GM23338 (cell line): Measurements from ENCODE around the gene ADCY5. TPM values are rescaled to one million over a fixed set of nuclear protein-coding genes. Genes with fewer than 3 reads are reported as not detected.

Experiments
- ATAC-seq: fragments of 200-7000 bp; cut with Tn5 transposase; 3 replicates; pipeline ENCODE4 v1.9.1; 2020
- DNase-seq: peaks from one replicate; pipeline ENCODE4 v3.0.0-alpha.2; 2015; ENCODE audit warnings: low spot score
- H2AFZ ChIP-seq: fragments of 200-600 bp; sonication (generic); 2 replicates; pipeline ENCODE4 v1.8.0; 2016; ENCODE audit warnings: antibody characterized with exemption, mild to moderate bottlenecking, moderate library complexity
- H3F3A ChIP-seq: fragments of 200-600 bp; sonication (generic); replicated peaks from 2 replicates; pipeline ENCODE4 v1.8.0; 2017; ENCODE audit warnings: antibody characterized with exemption, mixed run types, low read depth
- H3K27ac ChIP-seq: fragments of 200-600 bp; sonication (generic); 2 replicates; pipeline ENCODE4 v1.6.1; 2016; ENCODE audit warnings: low read depth
- H3K27me3 ChIP-seq: fragments of 200-600 bp; sonication (generic); 2 replicates; pipeline ENCODE4 v1.8.0; 2016; ENCODE audit warnings: mild to moderate bottlenecking, mixed run types, moderate library complexity; ENCODE audit not compliant: insufficient read depth
- H3K36me3 ChIP-seq: fragments of 200-600 bp; sonication (generic); 2 replicates; pipeline ENCODE4 v1.8.0; 2016; ENCODE audit warnings: mild to moderate bottlenecking; ENCODE audit not compliant: insufficient read depth
- H3K4me1 ChIP-seq: fragments of 200-600 bp; sonication (generic); 2 replicates; pipeline ENCODE4 v1.8.0; 2016; ENCODE audit warnings: mild to moderate bottlenecking, moderate library complexity; ENCODE audit not compliant: insufficient read depth
- H3K4me2 ChIP-seq: fragments of 200-600 bp; sonication (generic); 2 replicates; pipeline ENCODE4 v1.7.1; 2017; ENCODE audit warnings: mixed run types
- H3K4me3 ChIP-seq: fragments of 200-600 bp; sonication (generic); 2 replicates; pipeline ENCODE4 v1.6.1; 2016; ENCODE audit warnings: mixed run types
- H3K79me2 ChIP-seq: fragments of 200-600 bp; sonication (generic); replicated peaks from 2 replicates; pipeline ENCODE4 v1.8.0; 2017; ENCODE audit warnings: mild to moderate bottlenecking; ENCODE audit not compliant: insufficient read depth
- H3K9me2 ChIP-seq: fragments of 200-600 bp; sonication (generic); 2 replicates; pipeline ENCODE4 v1.8.0; 2017; ENCODE audit not compliant: insufficient read depth
- H4K20me1 ChIP-seq: fragments of 200-600 bp; sonication (generic); replicated peaks from 2 replicates; pipeline ENCODE4 v1.8.0; 2017; ENCODE audit warnings: mild to moderate bottlenecking; ENCODE audit not compliant: insufficient read depth
- H3K27ac Mint-ChIP-seq: 2 replicates; pipeline ENCODE4 v1.8.0; 2020; ENCODE audit warnings: inconsistent platforms, mild to moderate bottlenecking, moderate library complexity, mixed read lengths
- H3K27me3 Mint-ChIP-seq: 3 replicates; pipeline ENCODE4 v1.8.0; 2022; ENCODE audit warnings: low read depth, mild to moderate bottlenecking, moderate library complexity, mixed read lengths, inconsistent platforms; ENCODE audit not compliant: insufficient read depth, poor library complexity
- H3K36me3 Mint-ChIP-seq: 3 replicates; pipeline ENCODE4 v1.8.0; 2021; ENCODE audit warnings: low read depth, mild to moderate bottlenecking, inconsistent platforms, moderate library complexity, mixed read lengths
- H3K4me1 Mint-ChIP-seq: 3 replicates; pipeline ENCODE4 v1.8.0; 2020; ENCODE audit warnings: mild to moderate bottlenecking, inconsistent platforms, mixed read lengths
- H3K4me3 Mint-ChIP-seq: 3 replicates; pipeline ENCODE4 v1.8.0; 2021; ENCODE audit warnings: moderate library complexity, mild to moderate bottlenecking, inconsistent platforms, mixed read lengths
- H3K9me3 Mint-ChIP-seq: 3 replicates; pipeline ENCODE4 v1.8.0; 2020; ENCODE audit warnings: moderate library complexity, mild to moderate bottlenecking, inconsistent platforms, mixed read lengths
- CREB1 ChIP-seq: fragments of 250-450 bp; sonication (Bioruptor Pico); IDR thresholded peaks from 2 replicates; pipeline ENCODE4 v1.5.0; 2020; ENCODE audit warnings: low read depth, mild to moderate bottlenecking, moderate library complexity
- CTCF ChIP-seq, 2 experiments: fragments of 200-600 bp in 1 of 2; sonication (generic) in 1 of 2; conservative IDR thresholded peaks; 2 replicates each; pipeline versions ENCODE4 v1.5.1 to v1.6.1; 2016 to 2017; ENCODE audit warnings: antibody characterized with exemption in 2 of 2, low read depth in 2 of 2, mild to moderate bottlenecking in 2 of 2, moderate library complexity in 1 of 2
- ETS1 ChIP-seq: IDR thresholded peaks from 2 replicates; pipeline ENCODE4 v1.6.1; 2016; ENCODE audit warnings: antibody characterized with exemption
- EZH2 ChIP-seq: fragments of 200-600 bp; sonication (generic); IDR thresholded peaks from one replicate; pipeline ENCODE4 v1.8.0; 2017; ENCODE audit warnings: antibody characterized with exemption, mild to moderate bottlenecking, low read depth; ENCODE audit not compliant: unreplicated experiment
- EZH2phosphoT487 ChIP-seq: fragments of 200-600 bp; sonication (generic); IDR thresholded peaks from one replicate; pipeline ENCODE4 v1.8.1; 2018; ENCODE audit warnings: antibody characterized with exemption; ENCODE audit not compliant: unreplicated experiment
- JUNB ChIP-seq: IDR thresholded peaks from one replicate; pipeline ENCODE4 v1.6.1; 2016; ENCODE audit warnings: antibody characterized with exemption; ENCODE audit not compliant: unreplicated experiment
- NANOG ChIP-seq: IDR thresholded peaks from 2 replicates; pipeline ENCODE4 v1.6.1; 2016; ENCODE audit warnings: antibody characterized with exemption, borderline replicate concordance
- POLR2AphosphoS5 ChIP-seq: IDR thresholded peaks from 2 replicates; pipeline ENCODE4 v1.6.1; 2016; ENCODE audit warnings: antibody characterized with exemption, low read depth
- REST ChIP-seq: IDR thresholded peaks from one replicate; pipeline ENCODE4 v1.6.1; 2018; ENCODE audit warnings: antibody characterized with exemption; ENCODE audit not compliant: unreplicated experiment
- STAT1 ChIP-seq: IDR thresholded peaks from one replicate; pipeline ENCODE4 v1.6.1; 2016; ENCODE audit warnings: antibody characterized with exemption; ENCODE audit not compliant: unreplicated experiment
- ZNF114 ChIP-seq: fragments of 250-450 bp; sonication (Bioruptor Pico); IDR thresholded peaks from 2 replicates; pipeline ENCODE4 v1.5.0; 2020; ENCODE audit warnings: mild to moderate bottlenecking, moderate library complexity
- ZNF331 ChIP-seq: fragments of 250-450 bp; sonication (Bioruptor Pico); IDR thresholded peaks from 2 replicates; pipeline ENCODE4 v1.5.0; 2020; ENCODE audit warnings: low read depth, mild to moderate bottlenecking, moderate library complexity
- ZNF462 ChIP-seq: fragments of 250-450 bp; sonication (Bioruptor Pico); IDR thresholded peaks from 2 replicates; pipeline ENCODE4 v1.5.0; 2020; ENCODE audit warnings: mild to moderate bottlenecking, moderate library complexity
- polyA plus RNA-seq: library from polyadenylated mRNA; unstranded; fragments of >200 nt; fragmentation: Nextera tagmentation; extraction: Ambion mirVana; gene quantifications from 2 replicates; pipeline ENCODE4 v1.2.1, GENCODE V29; 2016
- total RNA-seq: library from RNA; depleted of rRNA; stranded (reverse); fragments of >200 nt; shearing (Covaris generic); gene quantifications from 2 replicates; pipeline ENCODE4 v1.2.3, GENCODE V29; 2014

Gene ADCY5
- total and polyA plus RNA-seq, 2 experiments from 2014 or later, result 3.5 to 10.2 TPM

GRCh38 chr3:123256256-123256655 lies 192.6 kb downstream of the ADCY5 start:
- H3K36me3 Mint-ChIP-seq, result no peaks in the 10 kb centered on the region
- H3K9me2 ChIP-seq, result no peaks in the 10 kb centered on the region
- H3K79me2 ChIP-seq, result no peaks in the 10 kb centered on the region
- no peaks in the 10 kb centered on the region for H3K9me3 Mint-ChIP-seq
- DNase-seq (no peak), ATAC-seq (no peak)
- no peaks in the 10 kb centered on the region for H3K36me3 ChIP-seq
- H3K4me2 ChIP-seq, result no peak overlapping the region
- no peak overlapping the region for H3K27ac Mint-ChIP-seq
- no peaks in the 10 kb centered on the region for H3F3A ChIP-seq
- no peak overlapping the region for H3K4me3 Mint-ChIP-seq
- H3K27me3 Mint-ChIP-seq, result no peaks in the 10 kb centered on the region
- no peak overlapping the region for H3K4me3 ChIP-seq
- no peak overlapping the region for H2AFZ ChIP-seq
- peaks cover 14% of the 10 kb centered on the region; the same call in 1 of the 2 replicates for H3K4me1 ChIP-seq
- no peaks in the 10 kb centered on the region for H3K27me3 ChIP-seq
- H4K20me1 ChIP-seq, result no peaks in the 10 kb centered on the region
- peaks cover 17% of the 10 kb centered on the region for H3K4me1 Mint-ChIP-seq
- no peak overlapping the region for H3K27ac ChIP-seq
- TF ChIP-seq CTCF (conservative IDR thresholded peaks at IDR 0.05; ENCODE audit: low read depth in 2 of 2) (no peak), CREB1 (no peak), EZH2 (no peak), ETS1 (no peak), ZNF114 (CRISPR knock-in tag) (no peak), ZNF462 (CRISPR knock-in tag) (no peak), ZNF331 (CRISPR knock-in tag) (no peak), STAT1 (no peak), POLR2AphosphoS5 (no peak), NANOG (no peak), JUNB (no peak), EZH2phosphoT487 (no peak), REST (no peak)
